OCI-LY3 (cell line): ENCODE measurements around the gene SPEN.

Experiments used
- H2AFZ ChIP-seq: fragments of 200-600, 300-600 bp; shearing (Covaris generic); 2 replicates; pipeline ENCODE4 v1.6.0; 2014; ENCODE audit warnings: antibody characterized with exemption, low read depth, low read length
- H3K27ac ChIP-seq: fragments of 200-600, 300-600 bp; sonication (generic); 2 replicates; pipeline ENCODE4 v1.5.1; 2014; ENCODE audit warnings: mild to moderate bottlenecking, low read length, moderate library complexity, mixed read lengths
- H3K27me3 ChIP-seq: fragments of 200-600, 300-600 bp; sonication (generic); 2 replicates; pipeline ENCODE4 v1.6.1; 2014; ENCODE audit warnings: low read depth, low read length, mixed read lengths
- H3K36me3 ChIP-seq: fragments of 200-600, 300-600 bp; sonication (generic); replicated peaks from 2 replicates; pipeline ENCODE3; 2014; ENCODE audit warnings: low read depth, low read length, mixed read lengths
- H3K4me1 ChIP-seq: fragments of 300-600, 200-600 bp; sonication (generic); 2 replicates; pipeline ENCODE4 v1.6.1; 2014; ENCODE audit warnings: low read length, mixed read lengths
- H3K4me2 ChIP-seq: fragments of 200-600, 300-600 bp; sonication (generic); 2 replicates; pipeline ENCODE4 v1.6.1; 2014; ENCODE audit warnings: low read length, mixed read lengths
- H3K4me3 ChIP-seq: fragments of 300-600, 200-600 bp; sonication (generic); 2 replicates; pipeline ENCODE4 v1.5.1; 2014; ENCODE audit warnings: antibody characterized with exemption, mild to moderate bottlenecking, low read length, moderate library complexity
- H3K79me2 ChIP-seq: fragments of 300-600, 200-600 bp; shearing (Covaris generic); 2 replicates; pipeline ENCODE4 v1.6.1; 2014; ENCODE audit warnings: mild to moderate bottlenecking, low read length, mixed read lengths
- H3K9ac ChIP-seq: fragments of 300-600, 200-600 bp; shearing (Covaris generic); 2 replicates; pipeline ENCODE4 v1.6.0; 2014; ENCODE audit warnings: mild to moderate bottlenecking, low read length, moderate library complexity
- H3K9me3 ChIP-seq: fragments of 200-600, 300-600 bp; shearing (Covaris generic); 2 replicates; pipeline ENCODE4 v1.6.1; 2014; ENCODE audit warnings: low read length, mixed read lengths; ENCODE audit not compliant: insufficient read depth
- H4K20me1 ChIP-seq: fragments of 200-600, 300-600 bp; sonication (generic); 2 replicates; pipeline ENCODE4 v1.6.1; 2016; ENCODE audit warnings: low read length, mixed read lengths; ENCODE audit not compliant: insufficient read depth
- CTCF ChIP-seq: fragments of 200-600, 300-600 bp; sonication (generic); IDR thresholded peaks from 2 replicates; pipeline ENCODE4 v1.5.1; 2014; ENCODE audit warnings: antibody characterized with exemption, low read length, low read depth
- EZH2phosphoT487 ChIP-seq: fragments of 200-600 bp; shearing (Covaris generic); IDR thresholded peaks from 2 replicates; pipeline ENCODE4 v1.6.1; 2018; ENCODE audit warnings: antibody characterized with exemption, mixed run types, low read depth

The SPEN gene

GRCh38 chr1:15945011-15945831, 97.7 kb downstream of the SPEN start:
- no peak overlapping the region for H3K9ac ChIP-seq
- peaks cover 19% of the 10 kb centered on the region for H3K36me3 ChIP-seq
- no peaks in the 10 kb centered on the region for H3K27me3 ChIP-seq
- H3K27ac ChIP-seq, result no peak overlapping the region
- peaks cover 4% of the 10 kb centered on the region; the same call in 1 of the 2 replicates for H3K79me2 ChIP-seq
- H3K4me2 ChIP-seq, result no peak overlapping the region
- no peaks in the 10 kb centered on the region for H3K9me3 ChIP-seq
- no peak overlapping the region for H3K4me3 ChIP-seq
- H3K4me1 ChIP-seq, result peaks cover 28% of the 10 kb centered on the region
- H2AFZ ChIP-seq, result no peak overlapping the region
- TF ChIP-seq EZH2phosphoT487 (no peak), CTCF (no peak)
- no peaks in the 10 kb centered on the region for H4K20me1 ChIP-seq

GRCh38 chr1:15945832-15946448, 98.4 kb downstream of the SPEN start:
- Histone ChIP-seq H3K79me2 (peaks cover 4% of the 10 kb centered on the region; the same call in 1 of the 2 replicates), H3K4me2 (no peak overlapping the region), H3K9me3 (no peaks in the 10 kb centered on the region), H3K36me3 (peaks cover 16% of the 10 kb centered on the region), H2AFZ (no peak overlapping the region), H4K20me1 (no peaks in the 10 kb centered on the region), H3K27me3 (no peaks in the 10 kb centered on the region), H3K27ac (no peak overlapping the region), H3K9ac (no peak overlapping the region), H3K4me1 (peaks cover 35% of the 10 kb centered on the region), H3K4me3 (no peak overlapping the region)
- TF ChIP-seq CTCF, result no peak
- TF ChIP-seq EZH2phosphoT487, result no peak

GRCh38 chr1:15946571-15947381, 99.3 kb downstream of the SPEN start:
- Histone ChIP-seq H3K36me3 (peaks cover 16% of the 10 kb centered on the region), H3K4me1 (peaks cover 39% of the 10 kb centered on the region), H4K20me1 (no peaks in the 10 kb centered on the region), H3K79me2 (peaks cover 4% of the 10 kb centered on the region; the same call in 1 of the 2 replicates), H3K4me2 (no peak overlapping the region), H3K9me3 (no peaks in the 10 kb centered on the region), H3K27ac (no peak overlapping the region), H3K9ac (no peak overlapping the region), H3K4me3 (no peak overlapping the region), H3K27me3 (no peaks in the 10 kb centered on the region), H2AFZ (no peak overlapping the region)
- TF ChIP-seq CTCF (no peak), EZH2phosphoT487 (no peak)
